Measurements from ENCODE around the gene CSRP3.

DNA sequence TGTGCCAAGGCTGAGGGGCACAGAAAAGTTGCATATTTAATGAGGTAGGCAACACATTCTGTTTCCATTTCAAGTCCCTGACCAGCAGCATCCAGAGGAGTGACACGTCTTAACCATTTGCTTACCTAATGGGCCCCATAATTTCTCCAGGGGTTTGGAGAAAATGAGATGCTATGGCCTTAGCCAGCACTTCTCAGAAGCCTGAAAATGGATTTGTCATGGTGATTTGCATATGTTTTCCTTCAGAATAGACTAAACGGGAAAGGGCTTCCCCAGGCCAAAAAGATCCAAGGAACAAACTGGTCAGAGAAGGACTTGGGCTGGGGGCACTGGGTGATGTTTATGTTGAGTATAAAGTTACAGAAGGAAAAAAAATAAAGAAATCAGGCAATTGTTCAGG, 16.7 kb downstream of the CSRP3 start:
- TF ChIP-seq, protein P1, sequence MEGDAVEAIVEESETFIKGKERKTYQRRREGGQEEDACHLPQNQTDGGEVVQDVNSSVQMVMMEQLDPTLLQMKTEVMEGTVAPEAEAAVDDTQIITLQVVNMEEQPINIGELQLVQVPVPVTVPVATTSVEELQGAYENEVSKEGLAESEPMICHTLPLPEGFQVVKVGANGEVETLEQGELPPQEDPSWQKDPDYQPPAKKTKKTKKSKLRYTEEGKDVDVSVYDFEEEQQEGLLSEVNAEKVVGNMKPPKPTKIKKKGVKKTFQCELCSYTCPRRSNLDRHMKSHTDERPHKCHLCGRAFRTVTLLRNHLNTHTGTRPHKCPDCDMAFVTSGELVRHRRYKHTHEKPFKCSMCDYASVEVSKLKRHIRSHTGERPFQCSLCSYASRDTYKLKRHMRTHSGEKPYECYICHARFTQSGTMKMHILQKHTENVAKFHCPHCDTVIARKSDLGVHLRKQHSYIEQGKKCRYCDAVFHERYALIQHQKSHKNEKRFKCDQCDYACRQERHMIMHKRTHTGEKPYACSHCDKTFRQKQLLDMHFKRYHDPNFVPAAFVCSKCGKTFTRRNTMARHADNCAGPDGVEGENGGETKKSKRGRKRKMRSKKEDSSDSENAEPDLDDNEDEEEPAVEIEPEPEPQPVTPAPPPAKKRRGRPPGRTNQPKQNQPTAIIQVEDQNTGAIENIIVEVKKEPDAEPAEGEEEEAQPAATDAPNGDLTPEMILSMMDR (IDR thresholded peaks at IDR 0.05) = no peak
- TF ChIP-seq POLR2A (IDR thresholded peaks at IDR 0.05) = no peak
